ENCODE results near the gene IQGAP1.

Gene IQGAP1

GRCh38 chr15:90441027-90441426, 53.0 kb downstream of the IQGAP1 start:
- peak; percentile 51 for DNase-seq

GRCh38 chr15:90442423-90442822, 54.4 kb downstream of the IQGAP1 start:
- DNase-seq, result no peak

- DNase-seq, result no peak
Observed at GRCh38 chr15:90449206-90449735, 61.2 kb downstream of the IQGAP1 start.

- DNase-seq, result no peak
Observed at GRCh38 chr15:90451053-90451850, 63.2 kb downstream of the IQGAP1 start.

- DNase-seq, result no peak
Observed at GRCh38 chr15:90456236-90456635, 68.2 kb downstream of the IQGAP1 start.

- DNase-seq, result no peak
Observed at GRCh38 chr15:90458061-90458460, 70.0 kb downstream of the IQGAP1 start.

- DNase-seq, result no peak
Observed at GRCh38 chr15:90459368-90459767, 71.3 kb downstream of the IQGAP1 start.

- no peak for DNase-seq
Observed at GRCh38 chr15:90460142-90460824, 72.2 kb downstream of the IQGAP1 start.

GRCh38 chr15:90463381-90463780, 75.3 kb downstream of the IQGAP1 start:
- DNase-seq, result no peak

GRCh38 chr15:90465140-90465929, 77.3 kb downstream of the IQGAP1 start:
- DNase-seq, result no peak

- no peak for DNase-seq
Observed at GRCh38 chr15:90465930-90466567, 78.0 kb downstream of the IQGAP1 start.

GRCh38 chr15:90469723-90470122, 81.7 kb downstream of the IQGAP1 start:
- no peak for DNase-seq

GRCh38 chr15:90470453-90470852, 82.4 kb downstream of the IQGAP1 start:
- DNase-seq, result no peak

- no peak for DNase-seq
Observed at GRCh38 chr15:90471126-90471525, 83.1 kb downstream of the IQGAP1 start.

- no peak for DNase-seq
Observed at GRCh38 chr15:90471769-90472168, 83.7 kb downstream of the IQGAP1 start.

GRCh38 chr15:90478846-90479481, 90.9 kb downstream of the IQGAP1 start:
- no peak for DNase-seq

GRCh38 chr15:90479656-90480055, 91.6 kb downstream of the IQGAP1 start:
- no peak for DNase-seq

GRCh38 chr15:90481023-90481422, 93.0 kb downstream of the IQGAP1 start:
- DNase-seq, result no peak

- no peak for DNase-seq
Observed at GRCh38 chr15:90482124-90483011, 94.3 kb downstream of the IQGAP1 start.

GRCh38 chr15:90483012-90483307, 94.9 kb downstream of the IQGAP1 start:
- DNase-seq, result no peak

GRCh38 chr15:90483637-90484036, 95.6 kb downstream of the IQGAP1 start:
- DNase-seq, result no peak

Data from DMS79 (cell line).